Measurements from ENCODE around the gene COMMD7. TPM values are rescaled to one million over a fixed set of nuclear protein-coding genes. Genes with fewer than 3 reads are reported as not detected.
A peak's percentile ranks its signal among the peaks of the same experiment; 100 is the strongest.
"Not testable (repeated sequence)": the region's sequence is repeated elsewhere in the genome, so short reads cannot be mapped to it uniquely, and the experiment has no call there.

COMMD7 gene
- total RNA-seq, 2 donors from 2014 or later, result 18.5 to 29.9 TPM

- H3K9me3 Mint-ChIP-seq, result no peaks in the 10 kb centered on the region
- H3K27me3 Mint-ChIP-seq, result no peaks in the 10 kb centered on the region
- no peak for ATAC-seq (replicated peaks)
- H3K27ac Mint-ChIP-seq, result no peak overlapping the region
- H3K36me3 Mint-ChIP-seq (ENCODE audit: low read depth), result no peaks in the 10 kb centered on the region
- H3K4me1 Mint-ChIP-seq, result peaks cover 8% of the 10 kb centered on the region
- no peak overlapping the region for H3K4me3 Mint-ChIP-seq
These were observed 32.2 kb upstream of the COMMD7 start for GRCh38 chr20:32775336-32775991.

- Mint-ChIP-seq H3K27ac (no peak overlapping the region), H3K4me1 (peaks cover 8% of the 10 kb centered on the region), H3K27me3 (no peaks in the 10 kb centered on the region), H3K4me3 (no peak overlapping the region), H3K9me3 (no peaks in the 10 kb centered on the region), H3K36me3 (ENCODE audit: low read depth) (no peaks in the 10 kb centered on the region)
- no peak for ATAC-seq (replicated peaks)
These were observed 30.6 kb upstream of the COMMD7 start for GRCh38 chr20:32773855-32774254.

GRCh38 chr20:32773223-32773622 is 30.0 kb upstream of the COMMD7 start:
- no peak for ATAC-seq (replicated peaks)
- H3K9me3 Mint-ChIP-seq, result no peaks in the 10 kb centered on the region

GRCh38 chr20:32772046-32772445 is 28.8 kb upstream of the COMMD7 start:
- peaks cover 4% of the 10 kb centered on the region for H3K4me1 Mint-ChIP-seq
- H3K27ac Mint-ChIP-seq, result no peak overlapping the region
- ATAC-seq (replicated peaks), result no peak
- H3K9me3 Mint-ChIP-seq, result no peaks in the 10 kb centered on the region
- H3K36me3 Mint-ChIP-seq (ENCODE audit: low read depth), result no peaks in the 10 kb centered on the region
- no peaks in the 10 kb centered on the region for H3K27me3 Mint-ChIP-seq
- no peak overlapping the region for H3K4me3 Mint-ChIP-seq

More at GRCh38 chr20:32773223-32773622, 30.0 kb upstream of the COMMD7 start:
- Mint-ChIP-seq H3K27me3 (no peaks in the 10 kb centered on the region), H3K4me1 (peaks cover 4% of the 10 kb centered on the region), H3K36me3 (ENCODE audit: low read depth) (no peaks in the 10 kb centered on the region), H3K4me3 (no peak overlapping the region), H3K27ac (no peak overlapping the region)

GRCh38 chr20:32767418-32768198 is 24.3 kb upstream of the COMMD7 start:
- Mint-ChIP-seq H3K27ac (no peak overlapping the region), H3K36me3 (ENCODE audit: low read depth) (no peaks in the 10 kb centered on the region), H3K4me1 (peaks cover 4% of the 10 kb centered on the region), H3K9me3 (no peaks in the 10 kb centered on the region), H3K27me3 (no peaks in the 10 kb centered on the region), H3K4me3 (no peak overlapping the region)
- no peak for ATAC-seq (replicated peaks)

- not testable (repeated sequence) for H3K9me3 Mint-ChIP-seq; H3K4me3 Mint-ChIP-seq; H3K4me1 Mint-ChIP-seq; H3K36me3 Mint-ChIP-seq (ENCODE audit: low read depth); H3K27me3 Mint-ChIP-seq; H3K27ac Mint-ChIP-seq; ATAC-seq (replicated peaks)
These were observed 22.1 kb upstream of the COMMD7 start for GRCh38 chr20:32765230-32765875.

GRCh38 chr20:32764005-32764960 is 21.0 kb upstream of the COMMD7 start:
- H3K27ac Mint-ChIP-seq, result no peak overlapping the region
- no peaks in the 10 kb centered on the region for H3K27me3 Mint-ChIP-seq
- peaks cover 5% of the 10 kb centered on the region for H3K4me1 Mint-ChIP-seq
- no peaks in the 10 kb centered on the region for H3K36me3 Mint-ChIP-seq (ENCODE audit: low read depth)
- H3K9me3 Mint-ChIP-seq, result no peaks in the 10 kb centered on the region
- no peak for ATAC-seq (replicated peaks)
- H3K4me3 Mint-ChIP-seq, result peak overlapping the region; percentile 76

GRCh38 chr20:32763202-32764004 is 20.1 kb upstream of the COMMD7 start:
- ATAC-seq (replicated peaks), result no peak
- H3K4me3 Mint-ChIP-seq, result peak overlapping the region; percentile 76
- no peaks in the 10 kb centered on the region for H3K9me3 Mint-ChIP-seq
- H3K27ac Mint-ChIP-seq, result no peak overlapping the region
- H3K27me3 Mint-ChIP-seq, result no peaks in the 10 kb centered on the region
- H3K4me1 Mint-ChIP-seq, result peaks cover 5% of the 10 kb centered on the region
- no peaks in the 10 kb centered on the region for H3K36me3 Mint-ChIP-seq (ENCODE audit: low read depth)

GRCh38 chr20:32762754-32763201 is 19.5 kb upstream of the COMMD7 start:
- Mint-ChIP-seq H3K4me3 (peak overlapping the region; percentile 76), H3K27ac (no peak overlapping the region), H3K9me3 (no peaks in the 10 kb centered on the region), H3K36me3 (ENCODE audit: low read depth) (no peaks in the 10 kb centered on the region), H3K27me3 (no peaks in the 10 kb centered on the region), H3K4me1 (peaks cover 5% of the 10 kb centered on the region)
- peak; percentile 40 for ATAC-seq (replicated peaks)

GRCh38 chr20:32761831-32762753 is 18.8 kb upstream of the COMMD7 start, which contains the start of gene DNMT3B:
TSS of gene DNMT3B (plus strand) at chr20:32762385. CDS start at chr20:32780324, 17,939 bp downstream.
- Mint-ChIP-seq H3K27ac (peak within 1 kb of the TSS; percentile 79), H3K36me3 (ENCODE audit: low read depth) (no peaks in the 10 kb centered on the region), H3K27me3 (no peaks in the 10 kb centered on the region), H3K4me3 (peak within 1 kb of the TSS; percentile 81), H3K9me3 (no peaks in the 10 kb centered on the region), H3K4me1 (peaks cover 5% of the 10 kb centered on the region)
- peak; percentile 74 for ATAC-seq (replicated peaks)

- Mint-ChIP-seq H3K36me3 (ENCODE audit: low read depth) (no peaks in the 10 kb centered on the region), H3K4me3 (peak overlapping the region; percentile 81), H3K4me1 (peaks cover 5% of the 10 kb centered on the region), H3K9me3 (no peaks in the 10 kb centered on the region), H3K27me3 (no peaks in the 10 kb centered on the region), H3K27ac (peak overlapping the region; percentile 79)
- ATAC-seq (replicated peaks), result no peak
These were observed 18.2 kb upstream of the COMMD7 start for GRCh38 chr20:32761417-32761830.

- Mint-ChIP-seq H3K4me1 (peaks cover under 1% of the 10 kb centered on the region), H3K9me3 (no peaks in the 10 kb centered on the region), H3K36me3 (ENCODE audit: low read depth) (no peaks in the 10 kb centered on the region), H3K4me3 (no peak overlapping the region), H3K27me3 (no peaks in the 10 kb centered on the region), H3K27ac (no peak overlapping the region)
- no peak for ATAC-seq (replicated peaks)
These were observed 12.9 kb upstream of the COMMD7 start for GRCh38 chr20:32756156-32756555.

Measured in activated T-helper 17 cell treated with anti-CD3 and anti-CD28 coated beads, Interleukin-2, amount 50 U/mL, for 72 hours (primary cell).